ENCODE results near the gene MSH6. TPM values are rescaled to one million over a fixed set of nuclear protein-coding genes. Genes with fewer than 3 reads are reported as not detected.

MSH6 gene
- total RNA-seq, 6 experiments from 2014 or later, result 19.7 to 34.7 (median 23.0) TPM

DNA sequence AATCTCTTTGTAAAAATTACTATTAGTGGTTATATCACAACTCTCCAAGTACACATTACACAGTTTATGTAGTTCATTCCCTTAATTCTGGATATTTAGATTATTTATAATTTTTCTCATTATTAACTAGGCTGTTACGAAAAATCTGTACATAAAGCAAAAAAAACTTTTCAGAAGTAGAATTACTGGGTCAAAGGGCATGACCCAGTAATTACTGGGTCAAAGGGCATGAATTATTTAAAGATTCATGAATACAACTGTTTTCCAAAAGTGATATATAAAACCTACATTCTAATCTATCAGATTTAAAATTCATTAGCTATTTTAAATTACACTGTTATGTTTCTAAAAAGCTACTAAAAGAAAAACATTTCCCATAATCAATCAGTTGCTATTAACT is 55.3 kb downstream of the MSH6 start:
- no peak overlapping the region for H3K4me3 ChIP-seq
- H3K36me3 ChIP-seq, result peaks cover 0 to 54% (median 20%) of the 10 kb centered on the region in 4 donors
- peaks cover 0 to 5% (median 0%) of the 10 kb centered on the region in 4 donors for H3K4me1 ChIP-seq
- intact Hi-C loops (cut with DNase I), result no loop called here
- no peak for ATAC-seq
- H3K27me3 ChIP-seq, result no peaks in the 10 kb centered on the region
- H3K27ac ChIP-seq, result no peak overlapping the region
- TF ChIP-seq POLR2A (IDR thresholded peaks at IDR 0.05), result no peak
- TF ChIP-seq, protein P1, sequence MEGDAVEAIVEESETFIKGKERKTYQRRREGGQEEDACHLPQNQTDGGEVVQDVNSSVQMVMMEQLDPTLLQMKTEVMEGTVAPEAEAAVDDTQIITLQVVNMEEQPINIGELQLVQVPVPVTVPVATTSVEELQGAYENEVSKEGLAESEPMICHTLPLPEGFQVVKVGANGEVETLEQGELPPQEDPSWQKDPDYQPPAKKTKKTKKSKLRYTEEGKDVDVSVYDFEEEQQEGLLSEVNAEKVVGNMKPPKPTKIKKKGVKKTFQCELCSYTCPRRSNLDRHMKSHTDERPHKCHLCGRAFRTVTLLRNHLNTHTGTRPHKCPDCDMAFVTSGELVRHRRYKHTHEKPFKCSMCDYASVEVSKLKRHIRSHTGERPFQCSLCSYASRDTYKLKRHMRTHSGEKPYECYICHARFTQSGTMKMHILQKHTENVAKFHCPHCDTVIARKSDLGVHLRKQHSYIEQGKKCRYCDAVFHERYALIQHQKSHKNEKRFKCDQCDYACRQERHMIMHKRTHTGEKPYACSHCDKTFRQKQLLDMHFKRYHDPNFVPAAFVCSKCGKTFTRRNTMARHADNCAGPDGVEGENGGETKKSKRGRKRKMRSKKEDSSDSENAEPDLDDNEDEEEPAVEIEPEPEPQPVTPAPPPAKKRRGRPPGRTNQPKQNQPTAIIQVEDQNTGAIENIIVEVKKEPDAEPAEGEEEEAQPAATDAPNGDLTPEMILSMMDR (IDR thresholded peaks at IDR 0.05), result no peak
- DNase-seq, result no peak
- 32% methylated on average over 1 of the region's 1 CpG for WGBS (ENCODE audit: insufficient coverage, low coverage, low lambda C conversion rate, missing lambda C conversion rate)
- no peaks in the 10 kb centered on the region for H3K9me3 ChIP-seq

- Histone ChIP-seq H3K4me3 (no peak overlapping the region), H3K27me3 (no peaks in the 10 kb centered on the region), H3K27ac (no peak overlapping the region), H3K36me3 (peaks cover 0 to 52% (median 20%) of the 10 kb centered on the region in 4 donors), H3K4me1 (peaks cover 0 to 5% (median 0%) of the 10 kb centered on the region in 4 donors), H3K9me3 (no peaks in the 10 kb centered on the region)
- DNase-seq (no peak), ATAC-seq (no peak)
- intact Hi-C loops (cut with DNase I), result no loop called here
- 76% methylated on average over 4 of the region's 4 CpGs for WGBS (ENCODE audit: insufficient coverage, low coverage, low lambda C conversion rate, missing lambda C conversion rate)
- TF ChIP-seq, protein P1 (IDR thresholded peaks at IDR 0.05), result no peak
- no peak for TF ChIP-seq POLR2A (IDR thresholded peaks at IDR 0.05)
These were observed 55.7 kb downstream of the MSH6 start for GRCh38 chr2:47838686-47839085.

DNA sequence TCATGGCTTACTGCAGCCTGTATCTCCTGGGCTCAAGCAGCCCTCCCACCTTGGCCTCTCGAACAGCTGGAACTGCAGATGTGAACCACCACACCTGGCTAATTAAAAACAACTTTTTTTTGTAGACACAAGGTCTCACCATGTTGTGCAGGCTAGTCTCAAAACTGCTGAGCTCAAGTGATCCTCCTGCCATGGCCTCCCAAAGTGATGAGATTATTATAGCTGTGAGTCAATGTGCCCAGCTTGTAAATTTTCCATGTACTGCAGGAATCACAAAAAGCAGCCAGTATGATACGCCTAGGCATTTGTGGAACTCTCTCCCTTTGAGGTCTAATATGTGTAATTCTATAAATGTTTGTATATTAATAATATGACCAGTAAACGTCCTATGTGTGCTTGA is 59.9 kb downstream of the MSH6 start:
- Histone ChIP-seq H3K27me3 (no peaks in the 10 kb centered on the region), H3K9me3 (no peaks in the 10 kb centered on the region), H3K4me3 (no peak overlapping the region), H3K27ac (no peak overlapping the region), H3K4me1 (peaks cover 0 to 5% (median 0%) of the 10 kb centered on the region in 4 donors), H3K36me3 (peaks cover 0 to 13% (median 4%) of the 10 kb centered on the region in 4 donors)
- TF ChIP-seq, protein P1 (IDR thresholded peaks at IDR 0.05), result no peak
- no peak for TF ChIP-seq POLR2A (IDR thresholded peaks at IDR 0.05)
- DNase-seq (no peak), ATAC-seq (no peak)
- WGBS (ENCODE audit: insufficient coverage, low coverage, low lambda C conversion rate, missing lambda C conversion rate), result 89% methylated on average over 3 of the region's 3 CpGs
- intact Hi-C loops (cut with DNase I), result no loop called here

- intact Hi-C loops (cut with DNase I), result no loop called here
- 100% methylated on average over 1 of the region's 1 CpG for WGBS (ENCODE audit: insufficient coverage, low coverage, low lambda C conversion rate, missing lambda C conversion rate)
- DNase-seq, result no peak
- TF ChIP-seq POLR2A (IDR thresholded peaks at IDR 0.05), result no peak
- TF ChIP-seq, protein P1 (IDR thresholded peaks at IDR 0.05), result no peak
- H3K27me3 ChIP-seq, result no peaks in the 10 kb centered on the region
- H3K27ac ChIP-seq, result no peak overlapping the region
- H3K4me1 ChIP-seq, result peaks cover 0 to 5% (median 0%) of the 10 kb centered on the region in 4 donors
- no peaks in the 10 kb centered on the region for H3K9me3 ChIP-seq
- peaks cover 0 to 7% (median 3%) of the 10 kb centered on the region in 4 donors for H3K36me3 ChIP-seq
- no peak for ATAC-seq
- H3K4me3 ChIP-seq, result no peak overlapping the region
These were observed 60.5 kb downstream of the MSH6 start for GRCh38 chr2:47843407-47843806.

- intact Hi-C loops (cut with DNase I), result no loop called here
These were observed 61.2 kb downstream of the MSH6 start for GRCh38 chr2:47844162-47844561.

More at GRCh38 chr2:47844162-47844561, 61.2 kb downstream of the MSH6 start:
- Histone ChIP-seq H3K4me1 (no peaks in the 10 kb centered on the region), H3K9me3 (no peaks in the 10 kb centered on the region), H3K27ac (no peak overlapping the region), H3K27me3 (no peaks in the 10 kb centered on the region), H3K4me3 (no peak overlapping the region), H3K36me3 (no peaks in the 10 kb centered on the region)
- TF ChIP-seq, protein P1 (IDR thresholded peaks at IDR 0.05), result no peak
- DNase-seq (no peak), ATAC-seq (no peak)
- 92% methylated on average over 2 of the region's 2 CpGs for WGBS (ENCODE audit: insufficient coverage, low coverage, low lambda C conversion rate, missing lambda C conversion rate)
